HG02870 (cell line): ENCODE measurements around the gene KCTD5.
"Not testable (repeated sequence)": the region's sequence is repeated elsewhere in the genome, so short reads cannot be mapped to it uniquely, and the experiment has no call there.

Experiments used
- ATAC-seq: cut with Tn5 transposase; IDR thresholded peaks from one replicate; pipeline ENCODE4 v1.9.1; 2021; ENCODE audit warnings: mild to moderate bottlenecking, moderate library complexity; ENCODE audit not compliant: unreplicated experiment

Gene KCTD5

GRCh38 chr16:2682209-2683021 is at the start of gene KCTD5:
Gene KCTD5 (plus strand): TSS chr16:2682523. CDS start chr16:2682549, 26 bp downstream.
- ATAC-seq: peak; percentile 56

- not testable (repeated sequence) for ATAC-seq
Measured at GRCh38 chr16:2639071-2639721, 43.1 kb upstream of the KCTD5 start.

GRCh38 chr16:2639722-2640072 is 42.6 kb upstream of the KCTD5 start:
- not testable (repeated sequence) for ATAC-seq

- ATAC-seq: not testable (repeated sequence)
Measured at GRCh38 chr16:2642561-2642960, 39.8 kb upstream of the KCTD5 start.

GRCh38 chr16:2644754-2645453 is 37.4 kb upstream of the KCTD5 start:
- ATAC-seq: not testable (repeated sequence)

- ATAC-seq: not testable (repeated sequence)
Measured at GRCh38 chr16:2651268-2651871, 31.0 kb upstream of the KCTD5 start.

GRCh38 chr16:2653915-2654314 is 28.4 kb upstream of the KCTD5 start:
- not testable (repeated sequence) for ATAC-seq

GRCh38 chr16:2654949-2655348 is 27.4 kb upstream of the KCTD5 start:
- not testable (repeated sequence) for ATAC-seq

- no peak for ATAC-seq
Measured at GRCh38 chr16:2656985-2657384, 25.3 kb upstream of the KCTD5 start.

- not testable (repeated sequence) for ATAC-seq
Measured at GRCh38 chr16:2657803-2658202, 24.5 kb upstream of the KCTD5 start.

GRCh38 chr16:2659560-2659959 is 22.8 kb upstream of the KCTD5 start:
- ATAC-seq: not testable (repeated sequence)

- ATAC-seq: not testable (repeated sequence)
Measured at GRCh38 chr16:2660014-2660662, 22.2 kb upstream of the KCTD5 start.

GRCh38 chr16:2660755-2661373 is 21.5 kb upstream of the KCTD5 start:
- not testable (repeated sequence) for ATAC-seq

- no peak for ATAC-seq
Measured at GRCh38 chr16:2663553-2664546, 18.5 kb upstream of the KCTD5 start.

- no peak for ATAC-seq
Measured at GRCh38 chr16:2664574-2664982, 17.7 kb upstream of the KCTD5 start.

GRCh38 chr16:2666671-2667070 is 15.7 kb upstream of the KCTD5 start:
- ATAC-seq: not testable (repeated sequence)

- ATAC-seq: not testable (repeated sequence)
Measured at GRCh38 chr16:2669587-2669986, 12.7 kb upstream of the KCTD5 start.

GRCh38 chr16:2670017-2670416 is 12.3 kb upstream of the KCTD5 start:
- not testable (repeated sequence) for ATAC-seq

- not testable (repeated sequence) for ATAC-seq
Measured at GRCh38 chr16:2671193-2671592, 11.1 kb upstream of the KCTD5 start.
